Posterior vena cava (tissue), 2 donors: ENCODE data around the gene PAX6. TPM values are rescaled to one million over a fixed set of nuclear protein-coding genes. Genes with fewer than 3 reads are reported as not detected.

Experiments
- DNase-seq: peaks from one replicate; pipeline ENCODE4 v3.0.0-alpha.2; 2020; ENCODE audit warnings: low spot score
- intact Hi-C, 2 donors: fragments of 100-400 bp; cut with DNase I; formaldehyde crosslinking; loops; one replicate each; pipeline versions ENCODE4 v1.14.1 to v1.14.2; 2022 to 2023
- long read RNA-seq, 2 donors: library from polyadenylated mRNA; unstranded; transcript quantifications; one replicate each; pipeline ENCODE4 v2.0.0, GENCODE V29; 2020 to 2021
- total RNA-seq, 2 donors: library from RNA; stranded (reverse); fragmentation: NEBNext Ultra II Directional; extraction: Animal tissue kit (Norgen Biotek cat#: 25700); gene quantifications; one replicate each; pipeline ENCODE4 v1.2.1, GENCODE V29; 2021
- donor health status: DM: yes; HTN: yes; CAD: no.
- donor health status: DM: yes; HTN: yes; CAD: no.

PAX6 gene
- total RNA-seq = not detected
- long read RNA-seq, donor 1, partial matches to known transcripts = 0 of 2 reads
- long read RNA-seq, donor 1, other reads (novel, unspliced or antisense) = 2 of 2 reads
- long read RNA-seq, donor 2, partial matches to known transcripts = 0 of 2 reads
- long read RNA-seq, donor 2, other reads (novel, unspliced or antisense) = 2 of 2 reads

DNA sequence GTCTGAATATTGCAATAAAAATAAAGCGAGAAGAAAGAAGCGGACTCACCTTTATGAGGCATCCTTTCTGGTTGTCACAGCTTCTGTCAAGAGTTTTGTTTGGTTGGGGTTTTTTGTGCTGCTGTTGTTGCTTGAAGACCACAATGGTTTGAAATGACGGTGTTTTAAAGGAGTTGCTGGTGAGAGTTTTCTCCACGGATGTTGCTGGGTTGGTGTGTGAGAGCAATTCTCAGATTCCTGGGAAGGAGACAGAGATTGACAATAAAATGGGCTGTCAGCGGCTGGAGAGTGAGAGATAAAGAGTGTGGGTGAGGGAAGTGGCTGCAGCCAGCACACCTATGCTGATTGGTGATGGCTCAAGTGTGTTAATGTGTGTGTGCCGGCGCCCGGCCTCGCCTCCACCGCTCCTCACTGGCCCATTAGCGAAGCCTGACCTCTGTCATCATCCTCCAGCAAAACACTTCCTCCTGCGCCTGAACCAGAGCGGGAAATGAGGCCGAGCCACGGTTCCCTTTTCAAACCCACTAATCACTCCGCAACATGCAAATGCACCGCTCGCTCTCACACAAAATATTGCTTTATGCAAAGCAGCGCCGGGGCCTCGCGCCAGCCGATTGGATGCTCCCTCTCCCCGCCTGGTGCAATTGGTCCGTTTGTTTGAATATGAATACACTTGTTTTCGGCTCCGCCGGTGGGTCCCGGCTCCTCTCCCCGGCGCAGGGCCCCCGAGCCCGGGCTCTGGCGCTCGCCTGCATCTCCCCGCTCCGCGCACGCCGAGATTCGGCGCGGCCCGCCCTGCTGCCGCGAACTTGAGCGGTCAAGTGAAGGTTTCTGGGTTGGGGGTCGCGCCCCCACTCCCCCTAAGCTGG, at the start of gene PAX6:
TSS of gene PAX6 (minus strand) at position 544 of the 869 bp plus-strand sequence. CDS start 4,911 bp downstream, outside the sequence.
- intact Hi-C loops = no loop called here
- DNase-seq = peak; percentile 89

DNA sequence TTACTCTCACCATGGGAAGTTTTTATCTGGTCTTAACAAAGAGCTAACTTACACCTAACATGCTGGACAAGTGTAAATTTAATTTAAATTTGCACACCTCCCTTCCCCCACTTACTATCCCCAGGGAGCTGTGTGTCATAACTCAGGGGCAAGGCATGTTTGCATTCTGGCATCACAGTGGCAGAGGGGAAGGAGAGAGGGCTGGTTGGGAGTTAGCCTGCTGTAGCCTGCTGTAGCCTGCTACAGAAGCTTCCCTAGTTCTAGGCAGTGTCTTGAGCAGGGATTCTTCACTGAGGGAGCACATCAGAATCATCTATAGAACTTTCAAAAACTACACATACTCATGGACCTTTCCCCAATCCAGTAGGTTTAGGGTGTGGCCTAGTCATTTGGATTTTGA, 49.3 kb upstream of the PAX6 start:
- no peak for DNase-seq

DNA sequence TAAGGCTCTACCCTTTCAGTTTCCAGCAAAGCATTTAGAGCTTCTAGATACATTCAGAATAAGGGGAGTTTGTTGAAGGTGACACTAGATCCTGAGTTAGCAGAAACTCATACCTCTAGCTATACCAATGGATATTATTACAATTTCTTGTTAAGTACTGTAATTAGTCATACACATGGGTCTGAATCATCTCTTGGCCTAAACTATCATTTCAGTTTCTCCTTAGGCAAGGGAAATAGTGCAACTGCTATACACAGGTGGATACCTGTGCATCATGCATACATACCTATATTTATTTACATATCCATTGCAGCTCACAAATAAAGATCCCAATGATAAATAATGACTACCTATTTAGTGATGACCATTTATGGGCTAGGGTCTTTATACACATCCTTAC, 45.1 kb upstream of the PAX6 start:
- intact Hi-C loops = no loop called here
- DNase-seq = no peak

More for the DNA sequence above, 49.3 kb upstream of the PAX6 start:
- intact Hi-C loops = no loop called here

DNA sequence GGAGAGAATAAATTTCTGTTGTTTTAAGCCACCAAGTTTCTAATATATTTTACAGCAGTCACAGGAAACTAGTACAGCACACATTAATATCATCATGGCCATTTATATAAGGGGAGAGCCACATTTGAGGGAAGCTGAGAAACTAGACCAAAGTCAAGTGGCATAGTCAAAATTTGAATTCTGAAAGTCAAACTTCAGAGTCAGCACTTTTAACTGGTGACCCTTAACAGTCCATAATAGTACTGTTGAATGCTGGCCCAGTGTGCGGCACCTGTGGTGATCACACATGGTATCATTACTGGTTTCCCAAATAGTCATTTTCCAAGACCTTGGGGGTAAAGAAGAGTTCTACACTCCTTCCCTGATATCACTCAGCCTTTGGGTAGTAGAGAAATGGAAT, 44.3 kb upstream of the PAX6 start:
- no peak for DNase-seq
- intact Hi-C loops = no loop called here

DNA sequence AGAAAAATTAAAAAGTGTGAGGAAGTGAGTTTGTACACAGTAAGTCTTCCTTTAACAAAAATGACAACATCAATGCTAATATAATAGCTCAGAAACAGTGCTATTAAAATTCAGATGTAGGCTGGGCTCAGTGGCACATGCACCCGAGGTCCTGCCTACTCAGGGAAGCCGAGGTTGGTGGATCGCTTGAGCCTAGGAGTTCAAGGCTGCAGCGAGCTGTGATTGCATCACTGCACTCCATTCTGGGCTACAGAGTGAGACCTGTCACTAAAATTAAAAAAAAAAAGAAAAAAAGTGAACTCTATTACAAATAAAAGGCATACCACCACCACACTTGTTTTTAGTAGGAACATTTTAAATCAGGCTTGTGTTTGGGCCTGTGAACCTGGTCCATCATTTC, 39.2 kb upstream of the PAX6 start:
- DNase-seq = no peak
- intact Hi-C loops = no loop called here

DNA sequence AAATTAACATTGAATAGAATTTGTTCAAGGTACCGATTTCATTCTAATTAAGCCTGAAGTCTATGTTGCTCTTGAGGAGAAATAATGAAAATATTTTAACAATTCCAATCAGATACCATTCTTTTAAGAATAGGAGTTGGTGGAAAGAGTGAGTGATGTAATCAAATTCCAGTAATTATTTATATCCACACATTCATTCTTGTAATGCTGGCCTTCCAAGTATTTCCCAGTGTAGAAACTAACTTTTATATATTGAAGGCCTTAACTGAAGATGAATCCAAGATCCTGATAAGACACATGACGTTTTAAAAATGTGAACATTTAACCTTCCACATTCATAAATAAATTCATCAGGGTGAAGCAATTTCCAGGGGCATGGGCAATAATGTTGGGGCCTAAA, 36.6 kb upstream of the PAX6 start:
- intact Hi-C loops = no loop called here

DNA sequence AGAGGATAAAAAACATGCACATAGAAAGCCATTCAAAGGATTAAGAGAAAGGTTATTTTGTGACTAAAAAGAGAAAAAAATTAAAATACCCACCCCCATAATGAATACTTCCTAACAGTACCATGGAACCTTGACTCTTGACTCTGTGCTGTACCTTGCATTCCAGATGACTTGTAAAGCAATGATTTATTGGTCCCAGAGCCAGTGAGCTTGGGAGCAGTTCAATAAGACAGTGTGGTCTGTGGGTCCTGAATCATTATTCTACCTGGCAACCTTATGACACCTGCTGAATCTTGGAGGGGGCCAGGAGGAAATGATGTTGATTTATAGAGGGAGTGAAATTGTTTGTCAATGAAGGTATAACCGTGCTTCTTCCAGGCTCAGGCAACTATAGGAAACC, 34.2 kb upstream of the PAX6 start:
- DNase-seq = no peak
- intact Hi-C loops = no loop called here

More for the DNA sequence above, 36.6 kb upstream of the PAX6 start:
- DNase-seq = no peak

DNA sequence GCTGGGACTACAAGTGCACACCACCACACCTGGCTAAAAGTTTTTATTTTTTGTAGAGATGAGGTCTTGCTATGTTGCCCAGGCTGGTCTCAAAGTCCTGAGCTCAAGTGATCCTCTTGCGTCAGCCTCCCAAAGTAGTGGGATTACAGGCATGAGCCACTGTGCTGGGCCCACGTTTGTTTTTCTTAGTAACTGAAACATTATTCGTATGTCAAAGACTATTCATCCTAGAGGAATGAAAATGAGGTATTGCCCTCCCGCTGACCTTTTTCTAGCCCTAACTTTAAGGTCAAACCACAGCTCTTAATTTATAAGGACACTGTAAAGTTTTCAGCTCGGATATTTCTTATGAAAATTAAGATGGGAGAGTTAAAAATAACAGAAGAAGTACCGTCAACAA, 33.2 kb upstream of the PAX6 start:
- DNase-seq = no peak
- intact Hi-C loops = no loop called here

DNA sequence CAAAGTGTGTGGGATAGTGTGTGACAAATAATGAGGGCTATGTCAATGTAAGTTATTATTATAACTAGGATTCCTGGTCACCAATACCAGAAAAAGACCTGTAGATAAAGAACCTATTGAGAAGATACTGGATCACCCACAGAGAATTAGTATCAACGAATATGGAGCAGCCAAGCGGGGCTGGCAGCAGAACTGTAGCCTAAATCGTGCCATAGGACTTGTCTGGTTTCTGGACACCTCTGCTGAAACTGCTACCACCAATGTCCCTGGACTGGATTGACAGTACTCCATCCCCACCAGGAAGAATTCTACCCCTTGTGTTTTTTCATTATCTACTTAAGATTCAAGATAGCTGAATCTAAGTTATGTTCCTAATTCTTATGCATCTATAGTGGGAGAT, 30.3 kb upstream of the PAX6 start:
- no peak for DNase-seq
- intact Hi-C loops = no loop called here

DNA sequence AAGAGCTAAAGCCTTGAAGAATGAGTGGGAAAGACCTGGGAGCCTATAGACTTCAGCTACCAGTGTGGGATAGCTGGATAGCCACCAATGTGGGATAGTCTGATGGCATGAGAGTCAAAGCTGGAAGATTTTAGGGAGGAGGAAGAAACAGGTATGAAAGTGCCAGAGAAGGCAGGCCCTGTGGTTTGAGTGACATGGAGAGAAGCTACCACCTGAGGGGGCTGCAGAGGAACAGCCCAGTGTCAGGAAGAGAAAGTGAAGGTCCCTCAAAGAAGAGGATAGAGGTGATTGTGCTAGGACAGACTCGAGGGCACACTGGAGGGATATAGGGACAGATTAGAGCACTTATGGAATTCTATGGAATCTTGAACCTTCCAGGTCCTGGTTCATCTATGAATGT, 23.1 kb upstream of the PAX6 start:
- intact Hi-C loops = no loop called here
- no peak for DNase-seq

DNA sequence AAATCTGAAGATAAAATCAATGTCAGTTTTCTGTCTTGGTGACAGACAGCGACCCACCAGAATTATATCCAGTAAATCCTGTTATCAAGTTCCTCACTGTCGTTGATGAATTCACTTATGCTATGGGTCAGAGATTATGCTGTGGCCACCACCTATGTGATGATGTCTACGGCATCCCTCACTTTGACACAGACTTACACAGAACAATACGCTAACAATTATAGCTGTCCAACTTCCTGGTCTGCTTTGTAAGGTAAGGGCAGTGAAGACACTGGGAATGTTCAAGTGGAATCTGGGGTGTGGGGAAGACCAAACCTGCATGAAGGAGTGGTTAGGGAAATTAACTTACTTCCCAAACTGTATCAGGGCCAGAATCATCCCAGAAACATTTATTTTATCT, 19.3 kb upstream of the PAX6 start:
- DNase-seq = no peak
- intact Hi-C loops = no loop called here

DNA sequence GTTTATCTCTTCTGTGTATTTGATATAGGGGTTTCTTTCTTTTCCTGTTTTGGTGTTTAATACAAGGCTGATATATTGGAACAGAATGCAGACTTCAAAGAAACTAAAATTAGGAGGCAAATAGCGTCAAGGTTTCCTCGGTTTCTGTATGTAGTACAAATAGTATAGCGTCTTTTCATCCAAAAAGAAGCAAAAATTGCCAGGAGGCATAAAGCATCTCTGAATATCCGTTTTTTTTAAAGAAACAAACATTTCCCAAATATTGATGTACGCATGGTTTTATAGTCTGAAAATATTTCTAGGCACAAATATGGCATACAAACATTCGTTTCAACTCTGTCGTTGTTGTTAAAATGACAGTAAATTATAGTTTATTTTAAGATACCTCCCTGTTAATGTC, 17.1 kb upstream of the PAX6 start:
- intact Hi-C loops = no loop called here
- no peak for DNase-seq

DNA sequence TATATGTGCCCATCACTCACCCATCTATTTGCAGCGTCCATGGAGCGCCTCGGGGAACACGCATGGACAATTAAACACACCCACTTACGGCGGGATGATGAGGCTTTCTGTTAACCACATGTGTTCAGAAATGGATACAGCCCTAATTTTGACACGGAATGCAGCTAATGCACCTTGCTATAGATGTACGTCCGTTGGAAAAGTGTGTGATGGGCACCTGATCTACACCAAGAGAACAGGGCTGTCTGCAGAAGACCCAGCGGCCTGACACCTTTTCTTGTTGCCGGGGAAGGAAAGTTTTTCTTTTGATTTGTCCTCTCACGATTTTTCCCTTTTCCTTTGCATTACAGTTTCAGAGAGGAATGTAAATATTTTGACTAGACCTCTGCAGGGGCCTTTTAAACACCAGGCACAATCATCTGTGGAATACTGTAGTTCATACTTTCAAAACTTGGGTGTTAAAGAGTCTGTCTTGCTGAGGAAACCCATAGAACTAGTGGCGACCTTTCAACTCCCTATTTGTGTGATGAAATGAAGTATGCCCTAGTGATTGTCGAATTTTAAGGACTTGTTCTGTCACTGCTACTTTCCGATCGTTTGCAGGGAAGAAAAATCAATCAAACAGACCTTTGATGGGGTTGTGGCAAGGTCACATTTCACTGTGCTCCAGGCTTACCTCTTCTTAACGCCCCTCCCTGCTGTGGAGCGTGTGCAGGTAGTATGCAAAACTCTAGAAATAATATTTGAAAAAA, 16.5 kb upstream of the PAX6 start:
- DNase-seq = no peak
- intact Hi-C loops = no loop called here

DNA sequence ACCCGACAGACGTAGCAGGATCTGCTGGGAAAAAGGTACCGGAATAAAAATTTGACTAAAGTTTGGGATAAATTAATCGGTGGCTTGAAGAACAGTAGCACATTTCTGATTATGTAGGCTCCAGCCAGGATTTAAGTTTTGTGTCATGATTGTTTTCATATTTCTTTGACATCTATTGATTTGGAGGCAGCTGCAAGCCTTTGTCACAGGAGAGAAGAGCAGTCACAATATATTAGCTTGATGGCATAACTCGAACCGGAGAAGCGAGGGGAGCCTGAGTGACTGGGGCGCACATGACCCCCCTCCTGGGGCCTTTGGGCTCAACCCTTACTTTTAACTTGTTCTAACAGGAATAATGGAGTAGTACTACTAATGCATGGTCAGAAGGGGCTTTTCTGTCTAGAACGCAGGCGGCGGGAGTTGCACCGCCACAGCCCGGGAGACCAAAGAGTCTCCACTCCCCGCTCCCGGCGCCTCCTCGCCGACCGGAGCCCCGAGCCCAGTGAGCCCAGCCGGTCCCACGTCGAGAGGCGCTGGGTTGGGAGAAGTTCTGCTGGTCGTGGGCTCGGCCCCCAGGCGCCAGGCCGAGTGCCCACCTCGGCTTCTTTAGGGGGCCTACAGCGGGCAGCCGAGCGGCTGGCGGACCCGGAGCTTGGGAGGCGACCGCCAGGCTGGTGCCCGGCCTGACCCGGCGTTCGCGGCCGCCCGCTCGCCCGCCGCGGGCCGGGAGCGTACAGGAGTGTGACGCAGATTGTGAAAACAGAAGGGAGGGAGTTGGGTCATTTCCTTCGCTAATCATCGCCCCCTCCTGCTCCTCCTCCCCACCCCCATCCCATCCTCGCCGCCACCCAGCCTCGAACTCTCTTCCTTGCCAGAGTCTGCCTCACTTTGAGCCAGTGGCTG, 15.7 kb upstream of the PAX6 start:
- no peak for DNase-seq
- intact Hi-C loops = no loop called here

DNA sequence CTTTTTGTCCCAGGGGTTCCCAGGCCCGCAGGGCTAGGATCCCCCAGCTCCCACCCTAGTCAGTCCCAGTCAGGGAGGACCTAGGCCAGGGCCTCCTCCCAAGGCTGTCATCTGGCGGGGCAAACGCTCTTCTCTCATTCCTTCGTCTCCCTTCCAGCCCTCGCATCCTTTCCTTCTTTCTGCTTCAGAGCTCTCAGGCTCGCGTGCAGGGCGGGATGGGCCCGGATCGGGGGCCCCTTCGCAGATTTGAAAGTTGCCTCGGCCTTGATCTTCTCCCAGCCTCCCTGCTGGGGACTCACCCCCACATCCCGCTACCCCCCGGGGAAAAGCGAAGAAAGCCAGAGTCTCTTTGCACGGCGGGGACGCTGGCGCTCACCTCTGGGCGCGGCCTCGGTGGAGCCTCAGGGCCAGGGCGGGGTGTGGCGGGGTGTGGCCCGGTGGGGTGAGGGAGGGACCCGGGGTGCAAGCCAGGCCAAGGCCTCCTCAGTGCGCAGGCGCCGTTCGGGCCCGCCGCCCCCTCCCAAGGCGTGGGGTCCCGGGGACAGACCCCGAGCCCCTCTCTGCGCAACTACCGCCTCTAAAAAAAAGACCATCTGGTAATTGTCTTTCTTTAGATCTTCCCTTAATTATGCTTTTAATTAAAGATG, 14.8 kb upstream of the PAX6 start:
- intact Hi-C loops = no loop called here
- no peak for DNase-seq

DNA sequence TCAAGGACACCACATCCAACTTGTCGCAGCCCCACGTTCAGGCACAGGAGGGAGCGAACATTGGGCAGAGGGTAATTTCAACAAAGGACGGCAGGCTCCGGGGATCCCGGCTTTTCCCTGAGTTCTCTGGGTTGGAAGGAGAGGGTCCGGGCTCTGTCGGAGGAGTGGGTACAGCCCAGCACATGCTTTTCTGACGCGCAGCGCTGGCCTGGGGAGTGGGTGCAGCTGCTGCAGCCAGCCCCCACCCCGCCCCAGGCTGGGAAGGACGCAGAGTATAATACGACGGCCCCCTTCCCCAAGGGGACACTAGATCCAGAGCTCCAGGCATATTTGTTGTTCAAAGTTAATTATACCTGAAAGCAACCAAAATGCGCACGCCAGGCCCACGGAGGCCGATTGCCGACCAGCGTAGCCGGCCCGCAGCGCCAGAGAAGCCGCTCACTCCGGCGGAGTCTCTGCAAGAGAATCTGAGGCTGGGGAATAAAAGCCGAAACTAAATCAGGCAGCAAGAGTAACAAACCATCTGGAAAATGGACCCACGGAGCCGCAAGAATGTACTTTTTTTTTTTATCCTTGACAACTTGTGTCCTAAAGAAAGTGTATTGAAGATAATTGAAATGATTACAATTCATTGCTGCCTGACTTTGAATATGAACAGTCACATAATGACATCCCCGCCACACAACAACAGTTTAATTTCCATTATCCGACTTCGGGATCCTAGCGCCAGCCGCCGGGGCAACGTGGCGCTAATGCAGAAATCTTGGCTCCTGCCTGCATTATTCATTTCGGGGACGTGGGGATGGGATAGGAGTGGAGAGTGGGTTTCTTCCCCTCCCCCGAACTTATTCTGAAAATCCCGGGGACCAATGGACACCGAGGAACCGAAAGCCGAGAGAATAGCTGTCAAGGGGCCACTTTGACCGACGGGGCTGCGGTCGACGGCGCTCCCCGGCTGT, 14.0 kb upstream of the PAX6 start:
- DNase-seq = no peak
- intact Hi-C loops = no loop called here

DNA sequence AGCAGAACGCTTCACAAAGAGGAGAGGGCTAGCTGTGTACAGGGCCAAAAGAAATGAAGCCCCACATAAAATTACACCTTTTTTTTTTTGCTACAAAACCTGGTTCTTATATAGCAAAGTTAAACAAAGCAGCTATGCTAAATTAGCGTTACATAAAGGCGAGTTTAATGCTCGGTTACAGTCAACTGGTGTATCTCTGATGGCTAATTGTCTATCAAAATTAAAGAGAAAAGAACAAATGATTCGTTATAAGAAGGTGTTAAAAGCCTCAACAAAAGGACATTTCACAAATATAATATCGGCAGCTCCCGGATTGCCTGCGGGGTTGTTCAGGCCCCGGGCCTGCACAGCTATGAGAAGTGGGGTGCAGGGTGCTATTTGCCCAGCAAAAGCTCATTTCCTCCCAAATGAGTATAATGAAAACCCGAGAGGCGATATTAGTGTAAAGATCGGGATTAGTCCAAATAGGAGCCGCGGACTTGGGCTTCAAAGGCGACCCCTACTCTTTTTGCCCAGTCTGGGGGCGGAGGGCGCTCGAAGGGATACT, 13.3 kb upstream of the PAX6 start:
- intact Hi-C loops = no loop called here

More for the DNA sequence above, 13.3 kb upstream of the PAX6 start:
- no peak for DNase-seq
